ENCODE measurements around the gene SV2C.

- TF ChIP-seq, protein P1, sequence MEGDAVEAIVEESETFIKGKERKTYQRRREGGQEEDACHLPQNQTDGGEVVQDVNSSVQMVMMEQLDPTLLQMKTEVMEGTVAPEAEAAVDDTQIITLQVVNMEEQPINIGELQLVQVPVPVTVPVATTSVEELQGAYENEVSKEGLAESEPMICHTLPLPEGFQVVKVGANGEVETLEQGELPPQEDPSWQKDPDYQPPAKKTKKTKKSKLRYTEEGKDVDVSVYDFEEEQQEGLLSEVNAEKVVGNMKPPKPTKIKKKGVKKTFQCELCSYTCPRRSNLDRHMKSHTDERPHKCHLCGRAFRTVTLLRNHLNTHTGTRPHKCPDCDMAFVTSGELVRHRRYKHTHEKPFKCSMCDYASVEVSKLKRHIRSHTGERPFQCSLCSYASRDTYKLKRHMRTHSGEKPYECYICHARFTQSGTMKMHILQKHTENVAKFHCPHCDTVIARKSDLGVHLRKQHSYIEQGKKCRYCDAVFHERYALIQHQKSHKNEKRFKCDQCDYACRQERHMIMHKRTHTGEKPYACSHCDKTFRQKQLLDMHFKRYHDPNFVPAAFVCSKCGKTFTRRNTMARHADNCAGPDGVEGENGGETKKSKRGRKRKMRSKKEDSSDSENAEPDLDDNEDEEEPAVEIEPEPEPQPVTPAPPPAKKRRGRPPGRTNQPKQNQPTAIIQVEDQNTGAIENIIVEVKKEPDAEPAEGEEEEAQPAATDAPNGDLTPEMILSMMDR (IDR thresholded peaks at IDR 0.05) = no peak
- TF ChIP-seq EP300 (IDR thresholded peaks at IDR 0.05; ENCODE audit: low read depth) (no peak), POLR2AphosphoS5 (IDR thresholded peaks at IDR 0.05) (no peak), POLR2A (IDR thresholded peaks at IDR 0.05) (no peak)
Observed at GRCh38 chr5:76046741-76047140, 36.4 kb upstream of the SV2C start.
